ENCODE results near the gene DSCAML1. TPM values are rescaled to one million over a fixed set of nuclear protein-coding genes. Genes with fewer than 3 reads are reported as not detected.

The DSCAML1 gene
- total RNA-seq, 1 experiment from 2014 or later = not detected

DNA sequence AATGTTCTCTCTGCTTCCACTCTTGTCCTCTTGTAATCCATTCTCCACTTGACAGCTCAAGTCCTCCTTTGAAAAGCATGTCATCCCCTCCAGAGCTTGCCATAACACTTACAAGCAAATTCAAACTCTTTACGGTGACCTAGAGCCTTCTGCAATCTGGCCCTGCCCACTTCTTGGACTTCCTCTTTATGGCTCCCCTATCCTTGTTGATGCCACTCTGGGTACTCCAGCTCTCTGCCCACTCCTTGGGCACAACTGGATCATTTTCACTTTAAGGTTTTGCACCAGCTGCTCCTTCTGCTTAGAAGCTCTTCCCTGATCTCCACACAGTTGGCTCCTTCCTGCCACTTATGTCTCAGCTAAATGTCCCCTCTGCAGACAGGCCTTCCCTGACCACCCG lies 217.9 kb downstream of the DSCAML1 start:
- DNase-seq (ENCODE audit: low read depth, low spot score) = no peak
- no peak for ATAC-seq
- Histone ChIP-seq H3K9ac (ENCODE audit: low read length) (no peak overlapping the region), H3K4me2 (ENCODE audit: low read length) (no peak overlapping the region), H3K9me3 (ENCODE audit: control insufficient read depth in 1 of 2, insufficient read depth in 1 of 2, low read depth in 1 of 2, low read length in 2 of 2) (no peaks in the 10 kb centered on the region), H3K4me3 (replicated peaks in 1 of 2; ENCODE audit: low read depth in 1 of 2, low read length in 2 of 2) (no peak overlapping the region), H3K27ac (ENCODE audit: low read depth, low read length) (no peak overlapping the region), H4K20me1 (ENCODE audit: insufficient read depth) (no peaks in the 10 kb centered on the region), H3K36me3 (ENCODE audit: control insufficient read depth in 1 of 2, insufficient read depth in 2 of 2, low read length in 2 of 2) (no peaks in the 10 kb centered on the region), H2AFZ (ENCODE audit: low read depth, low read length, poor library complexity, severe bottlenecking) (no peak overlapping the region), H3K79me2 (ENCODE audit: insufficient read depth, low read length) (no peaks in the 10 kb centered on the region), H3K27me3 (ENCODE audit: insufficient read depth, low read length) (peaks cover 45% of the 10 kb centered on the region), H3K4me1 (ENCODE audit: control insufficient read depth in 1 of 2, insufficient read depth in 2 of 2, low read length in 2 of 2) (no peaks in the 10 kb centered on the region), H3K9me2 (ENCODE audit: insufficient read depth) (no peaks in the 10 kb centered on the region)
- ChIA-PET POLR2A (no interaction called here), CTCF (no interaction called here), RAD21 (ENCODE audit: low non-redundant PET in 1 of 2, low total read pairs in 2 of 2, uncharacterized antibody in 2 of 2, unreplicated experiment in 2 of 2) (no interaction called here)
- no TSS peak for BruUV-seq (replicated peaks)
- intact Hi-C loops (cut with micrococcal nuclease) = no loop called here
- no peak for TF ChIP-seq REST (IDR thresholded peaks at IDR 0.05; ENCODE audit: low read depth)
- no peak for TF ChIP-seq EGR1 (IDR thresholded peaks at IDR 0.05; ENCODE audit: low read depth)
- TF ChIP-seq FOSL1 (IDR thresholded peaks at IDR 0.05; ENCODE audit: low read depth) = no peak
- no peak for TF ChIP-seq SP1 (IDR thresholded peaks at IDR 0.05; ENCODE audit: low read depth)
- no peak for TF ChIP-seq ELF1 (IDR thresholded peaks at IDR 0.05; ENCODE audit: borderline replicate concordance, low read depth)
- TF ChIP-seq POLR2A (IDR thresholded peaks at IDR 0.05; ENCODE audit: borderline replicate concordance, extremely low read depth, insufficient read depth, insufficient read length) = no peak
- no peak for TF ChIP-seq CBX3 (IDR thresholded peaks at IDR 0.05; ENCODE audit: low read depth)
- TF ChIP-seq TCF7L2 (IDR thresholded peaks at IDR 0.05; ENCODE audit: borderline replicate concordance, extremely low read depth, insufficient read depth, insufficient read length) = no peak
- TF ChIP-seq SRF (IDR thresholded peaks at IDR 0.05; ENCODE audit: low read depth) = no peak
- no peak for TF ChIP-seq CEBPB (IDR thresholded peaks at IDR 0.05; ENCODE audit: low read depth)
- no peak for TF ChIP-seq ZBTB33 (IDR thresholded peaks at IDR 0.05; ENCODE audit: extremely low read depth, insufficient replicate concordance, low read length)
- TF ChIP-seq RAD21 (IDR thresholded peaks at IDR 0.05; ENCODE audit: low read depth) = no peak
- TF ChIP-seq SIN3A (IDR thresholded peaks at IDR 0.05; ENCODE audit: low read depth) = no peak
- TF ChIP-seq ZFX (IDR thresholded peaks at IDR 0.05) = no peak
- no peak for TF ChIP-seq MAX (IDR thresholded peaks at IDR 0.05)
- no peak for TF ChIP-seq POLR2AphosphoS5 (IDR thresholded peaks at IDR 0.05; ENCODE audit: low read depth, low read length)
- TF ChIP-seq YY1 (IDR thresholded peaks at IDR 0.05; ENCODE audit: extremely low read depth, insufficient replicate concordance, low read depth, low read length) = no peak
- no peak for TF ChIP-seq ATF3 (IDR thresholded peaks at IDR 0.05)
- TF ChIP-seq JUND (IDR thresholded peaks at IDR 0.05) = no peak

Data from HCT116 (cell line).